HepG2 (cell line): ENCODE data around the gene BAZ1B. TPM values are rescaled to one million over a fixed set of nuclear protein-coding genes. Genes with fewer than 3 reads are reported as not detected.
A peak's percentile ranks its signal among the peaks of the same experiment; 100 is the strongest.

Experiments
- ATAC-seq: fragments of 200-7000 bp; cut with Tn5 transposase; 3 replicates; pipeline ENCODE4 v1.9.1; 2020; ENCODE audit warnings: mild to moderate bottlenecking, moderate library complexity
- BruUV-seq: library from RNA; stranded (reverse); fragments of 400-500 nt; replicated peaks from 2 replicates; lab custom pipeline; 2021; lab: Mats Ljungman, UMichigan
- CTCF ChIA-PET: fragments of 300-600 bp; formaldehyde crosslinking; extraction: SDS; loops from one replicate; lab custom pipeline; 2021; ENCODE audit warnings: low total read pairs, inconsistent platforms, low intra/inter-chr PET ratio; lab: Yijun Ruan, JAX
- POLR2A ChIA-PET: fragments of 350-600 bp; sonication (Branson Sonifier 250); formaldehyde crosslinking; loops from one replicate; lab custom pipeline; 2020; ENCODE audit warnings: antibody characterized with exemption, inconsistent platforms; lab: Yijun Ruan, JAX
- DNase-seq: peaks from one replicate; pipeline ENCODE4 v3.0.0-alpha.2; 2015; ENCODE audit warnings: low spot score
- FAIRE-seq: peaks from 3 replicates; lab custom pipeline; 2011; peaks lifted over from hg19 to GRCh38; lab: Jason Lieb, UNC
- H2AFZ ChIP-seq: one replicate; pipeline ENCODE4 v1.6.1; 2011; ENCODE audit warnings: low read length, inconsistent platforms
- H3K27ac ChIP-seq: fragments of 300-600 bp; 3 replicates; pipeline ENCODE4 v1.8.0; 2011; ENCODE audit warnings: mixed run types, mild to moderate bottlenecking, mixed read lengths, low read length, inconsistent platforms; ENCODE audit not compliant: insufficient read depth; ENCODE audit errors: extremely low read length
- H3K27me3 ChIP-seq, 2 experiments: fragments of 200-600 bp in 1 of 2; 2 replicates in 1 of 2; 3 replicates in 1 of 2; pipeline versions ENCODE4 v1.6.0 to v1.8.0; 2011; ENCODE audit warnings: low read length in 2 of 2, mild to moderate bottlenecking in 2 of 2, moderate library complexity in 2 of 2, inconsistent platforms in 1 of 2; ENCODE audit not compliant: insufficient read depth in 2 of 2, control insufficient read depth in 1 of 2
- H3K36me3 ChIP-seq, 2 experiments: fragments of 200-600 bp in 1 of 2; replicated peaks in 1 of 2; 2 replicates in 1 of 2; 3 replicates in 1 of 2; pipeline versions ENCODE4 v1.5.1 to v1.8.0; 2011; ENCODE audit warnings: low read length in 2 of 2, inconsistent platforms in 1 of 2; ENCODE audit not compliant: insufficient read depth in 2 of 2, control insufficient read depth in 1 of 2
- H3K4me1 ChIP-seq: 2 replicates; pipeline ENCODE4 v1.5.1; 2012; ENCODE audit warnings: low read length, inconsistent platforms; ENCODE audit not compliant: insufficient read depth
- H3K4me2 ChIP-seq: 2 replicates; pipeline ENCODE4 v1.6.0; 2011; ENCODE audit warnings: low read depth, low read length, inconsistent platforms
- H3K4me3 ChIP-seq, 3 experiments: fragments of 200-600 bp in 1 of 3; sonication (generic), shearing (Covaris generic) in 1 of 3; replicated peaks in 1 of 3; 2 replicates each; pipeline ENCODE4 v1.5.1; 2011 to 2016; ENCODE audit warnings: low read length in 3 of 3, inconsistent platforms in 2 of 3, low read depth in 2 of 3, mild to moderate bottlenecking in 2 of 3, control low read depth in 1 of 3, mixed read lengths in 1 of 3; ENCODE audit not compliant: insufficient read depth in 1 of 3
- H3K79me2 ChIP-seq: one replicate; pipeline ENCODE4 v1.6.1; 2011; ENCODE audit warnings: low read length, inconsistent platforms; ENCODE audit not compliant: insufficient read depth
- H3K9ac ChIP-seq: 2 replicates; pipeline ENCODE4 v1.6.0; 2011; ENCODE audit warnings: mild to moderate bottlenecking, low read depth, low read length, inconsistent platforms; ENCODE audit not compliant: insufficient read depth
- H3K9me3 ChIP-seq: 2 replicates; pipeline ENCODE4 v1.5.1; 2012; ENCODE audit warnings: mild to moderate bottlenecking, low read length
- H4K20me1 ChIP-seq: 2 replicates; pipeline ENCODE4 v1.6.0; 2011; ENCODE audit warnings: inconsistent platforms, mild to moderate bottlenecking, low read length, moderate library complexity; ENCODE audit not compliant: insufficient read depth
- CREB1 ChIP-seq, 2 experiments: fragments of 450-650 bp in 1 of 2; IDR thresholded peaks; 2 replicates each; pipeline ENCODE4 v1.6.1; 2016 to 2017; ENCODE audit warnings: control low read depth in 1 of 2, mild to moderate bottlenecking in 1 of 2, missing compliant biosample characterization in 1 of 2, missing genetic modification characterization in 1 of 2
- ELF3 ChIP-seq: IDR thresholded peaks from 2 replicates; pipeline ENCODE4 v1.6.1; 2016; ENCODE audit warnings: missing genetic modification reagents, missing compliant biosample characterization
- ETV5 ChIP-seq: IDR thresholded peaks from 2 replicates; pipeline ENCODE4 v1.6.1; 2018; ENCODE audit warnings: missing biosample characterization, missing genetic modification reagents, inconsistent platforms, borderline replicate concordance
- HNRNPL ChIP-seq: fragments of 200-400 bp; formaldehyde crosslinking; IDR thresholded peaks from 2 replicates; pipeline ENCODE4 v1.6.1; 2017; ENCODE audit warnings: mild to moderate bottlenecking, low read depth, low read length
- IRF2 ChIP-seq: IDR thresholded peaks from 2 replicates; pipeline ENCODE4 v1.6.1; 2018; ENCODE audit warnings: missing genetic modification reagents, missing compliant biosample characterization
- KAT8 ChIP-seq: IDR thresholded peaks from 2 replicates; pipeline ENCODE4 v1.6.1; 2016; ENCODE audit warnings: missing genetic modification reagents, missing compliant biosample characterization
- KMT2A ChIP-seq: sonication (generic); formaldehyde crosslinking; IDR thresholded peaks from 2 replicates; pipeline ENCODE4 v1.4.0; 2020; ENCODE audit warnings: missing genetic modification reagents
- SIN3A ChIP-seq: IDR thresholded peaks from 2 replicates; pipeline ENCODE4 v1.6.1; 2011; ENCODE audit warnings: low read depth, mild to moderate bottlenecking, control low read depth, low read length, borderline replicate concordance
- SOX13 ChIP-seq, 3 experiments: fragments of 450-650 bp in 1 of 3; sonication (generic) in 1 of 3; formaldehyde crosslinking in 1 of 3; IDR thresholded peaks in 2 of 3; conservative IDR thresholded peaks in 1 of 3; 2 replicates each; pipeline versions ENCODE4 v1.5.0 to v1.6.1; 2016 to 2020; ENCODE audit warnings: antibody characterized with exemption in 1 of 3, mild to moderate bottlenecking in 1 of 3, missing compliant biosample characterization in 1 of 3, missing genetic modification reagents in 1 of 3, moderate library complexity in 1 of 3
- TAF1 ChIP-seq: sonication (generic); formaldehyde crosslinking; IDR thresholded peaks from 2 replicates; pipeline ENCODE4 v1.4.0; 2020; ENCODE audit warnings: missing genetic modification reagents
- THAP11 ChIP-seq: IDR thresholded peaks from 2 replicates; pipeline ENCODE4 v1.6.1; 2016; ENCODE audit warnings: missing biosample characterization, missing genetic modification reagents
- ZBTB20 ChIP-seq: sonication (generic); formaldehyde crosslinking; IDR thresholded peaks from 2 replicates; pipeline ENCODE4 v1.8.1; 2023; ENCODE audit warnings: missing genetic modification reagents, low read depth, mild to moderate bottlenecking, borderline replicate concordance
- WGBS: methylation state at CpG from one replicate; pipeline ENCODE4 v1.1.6; 2017; ENCODE audit warnings: low lambda C conversion rate; 5-methylcytosine and 5-hydroxymethylcytosine counted together
- in situ Hi-C: cut with HindIII; loops from 2 replicates; pipeline ENCODE4 v1.10.0; 2017; ENCODE audit warnings: low pct_unique_long_range_greater_than_20kb; ENCODE audit not compliant: extremely low pct_ligation_motif_present
- intact Hi-C: fragments of 100-400 bp; cut with micrococcal nuclease; formaldehyde crosslinking; loops from one replicate; pipeline ENCODE4 v1.10.0; 2022; ENCODE audit not compliant: unreplicated experiment
- polyA plus RNA-seq, 8 experiments: library from polyadenylated mRNA; depleted of rRNA in 3 of 8; stranded (reverse) in 7 of 8; unstranded in 1 of 8; fragments of >200 nt; fragmentation: Illumina TruSeq in 4 of 8; extraction: Trizol in 4 of 8; gene quantifications; 2 replicates each; pipeline versions ENCODE4 v1.2.1 to v1.2.3, GENCODE V29; 2011 to 2016; ENCODE audit warnings: low read depth in 4 of 8, missing spikeins in 1 of 8, mixed read lengths in 1 of 8; ENCODE audit not compliant: insufficient read depth in 1 of 8
- total RNA-seq, 5 experiments: library from RNA; depleted of rRNA; stranded (reverse); fragments of >200 nt; fragmentation: Illumina TruSeq; extraction: Trizol; gene quantifications; 2 replicates each; pipeline ENCODE4 v1.2.3, GENCODE V29; 2016; ENCODE audit warnings: low read depth in 1 of 5
- TF ChIP-seq, protein P1 (sequence below): sonication (generic); formaldehyde crosslinking; IDR thresholded peaks from 2 replicates; pipeline ENCODE4 v1.4.0; 2020; ENCODE audit warnings: missing genetic modification reagents, borderline replicate concordance
- TF ChIP-seq, protein P2 (sequence below): sonication (generic); formaldehyde crosslinking; IDR thresholded peaks from 2 replicates; pipeline ENCODE4 v1.4.0; 2020; ENCODE audit warnings: missing genetic modification reagents

The BAZ1B gene
- total and polyA plus RNA-seq, 2 of the 13 experiments (the other 11 are each of a cell fraction or from before 2014, with no cell fraction given): 18.6 to 69.4 TPM

DNA sequence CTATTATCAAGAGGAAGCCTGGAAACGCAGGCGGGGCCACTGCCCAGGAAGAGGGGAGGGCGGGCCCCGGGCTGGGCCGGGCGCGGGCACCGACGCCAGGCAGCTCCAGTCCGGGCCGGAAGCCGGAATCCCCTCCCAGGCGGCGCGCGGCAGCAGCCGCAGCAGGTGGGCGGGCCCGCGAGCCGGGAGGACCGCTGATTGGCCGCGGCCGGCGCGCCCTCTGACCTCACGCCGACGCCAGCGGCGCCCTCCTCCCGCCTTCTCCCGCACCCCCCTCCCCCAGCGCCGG lies 35.0 kb upstream of the BAZ1B start:
- WGBS: no CpG with 5 or more reads among the region's 36 CpGs
- ChIA-PET POLR2A (interaction anchor here (0.6 to 2.5 kb wide), 6 partner anchors 12 to 159 kb away, joined by 3 to 16 read pairs (median 4); partner anchors contain the start of genes BAZ1B and TBL2), CTCF (no interaction called here)
- peak overlapping the region; percentile 89 for H3K4me2 ChIP-seq
- H2AFZ ChIP-seq: no peak overlapping the region
- peaks cover 5% of the 10 kb centered on the region; the same call in 1 of the 2 replicates for H4K20me1 ChIP-seq
- peak overlapping the region; percentile 86 to 94 (median 90) for H3K4me3 ChIP-seq
- in situ Hi-C loops: no loop called here
- peaks cover 51% of the 10 kb centered on the region for H3K4me1 ChIP-seq
- H3K79me2 ChIP-seq: peaks cover 27% of the 10 kb centered on the region
- H3K36me3 ChIP-seq: peaks cover 0 to 6% of the 10 kb centered on the region in 2 experiments; a peak in 3 of 5 replicates
- peak; percentile 95 for ATAC-seq
- no peaks in the 10 kb centered on the region for H3K9me3 ChIP-seq
- no peak for FAIRE-seq
- H3K9ac ChIP-seq: peak overlapping the region; percentile 94
- H3K27me3 ChIP-seq: no peaks in the 10 kb centered on the region; a peak in 1 of 5 replicates
- peak overlapping the region; percentile 98 for H3K27ac ChIP-seq
- intact Hi-C loops: loop anchor here (5.0 kb wide), 1 partner anchor 35 kb away; the partner anchor contains the start of gene BAZ1B
- DNase-seq: peak; percentile 85
- no TSS peak for BruUV-seq
- TF ChIP-seq, protein P1, sequence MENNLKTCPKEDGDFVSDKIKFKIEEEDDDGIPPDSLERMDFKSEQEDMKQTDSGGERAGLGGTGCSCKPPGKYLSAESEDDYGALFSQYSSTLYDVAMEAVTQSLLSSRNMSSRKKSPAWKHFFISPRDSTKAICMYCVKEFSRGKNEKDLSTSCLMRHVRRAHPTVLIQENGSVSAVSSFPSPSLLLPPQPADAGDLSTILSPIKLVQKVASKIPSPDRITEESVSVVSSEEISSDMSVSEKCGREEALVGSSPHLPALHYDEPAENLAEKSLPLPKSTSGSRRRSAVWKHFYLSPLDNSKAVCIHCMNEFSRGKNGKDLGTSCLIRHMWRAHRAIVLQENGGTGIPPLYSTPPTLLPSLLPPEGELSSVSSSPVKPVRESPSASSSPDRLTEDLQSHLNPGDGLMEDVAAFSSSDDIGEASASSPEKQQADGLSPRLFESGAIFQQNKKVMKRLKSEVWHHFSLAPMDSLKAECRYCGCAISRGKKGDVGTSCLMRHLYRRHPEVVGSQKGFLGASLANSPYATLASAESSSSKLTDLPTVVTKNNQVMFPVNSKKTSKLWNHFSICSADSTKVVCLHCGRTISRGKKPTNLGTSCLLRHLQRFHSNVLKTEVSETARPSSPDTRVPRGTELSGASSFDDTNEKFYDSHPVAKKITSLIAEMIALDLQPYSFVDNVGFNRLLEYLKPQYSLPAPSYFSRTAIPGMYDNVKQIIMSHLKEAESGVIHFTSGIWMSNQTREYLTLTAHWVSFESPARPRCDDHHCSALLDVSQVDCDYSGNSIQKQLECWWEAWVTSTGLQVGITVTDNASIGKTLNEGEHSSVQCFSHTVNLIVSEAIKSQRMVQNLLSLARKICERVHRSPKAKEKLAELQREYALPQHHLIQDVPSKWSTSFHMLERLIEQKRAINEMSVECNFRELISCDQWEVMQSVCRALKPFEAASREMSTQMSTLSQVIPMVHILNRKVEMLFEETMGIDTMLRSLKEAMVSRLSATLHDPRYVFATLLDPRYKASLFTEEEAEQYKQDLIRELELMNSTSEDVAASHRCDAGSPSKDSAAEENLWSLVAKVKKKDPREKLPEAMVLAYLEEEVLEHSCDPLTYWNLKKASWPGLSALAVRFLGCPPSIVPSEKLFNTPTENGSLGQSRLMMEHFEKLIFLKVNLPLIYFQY (CRISPR knock-in tag): peak; percentile 98
- TF ChIP-seq ZBTB20 (CRISPR knock-in tag) (no peak), SOX13 (IDR thresholded peaks at IDR 0.05) (no peak), SOX13 (CRISPR knock-in tag; conservative IDR thresholded peaks at IDR 0.05 in 1 of 2, IDR thresholded peaks at IDR 0.05 in 1 of 2) (0 out of 4 replicates have a peak, but pooled peaks of 1 of the 2 experiments have one; percentile 3), IRF2 (0 out of 2 replicates have a peak, but pooled peaks have one; percentile 18), KAT8 (CRISPR knock-in tag) (peak; percentile 72), SIN3A (0 out of 2 replicates have a peak, but pooled peaks have one; percentile 48), CREB1 (IDR thresholded peaks at IDR 0.05) (0 out of 2 replicates have a peak, but pooled peaks have one; percentile 38), CREB1 (CRISPR knock-in tag; IDR thresholded peaks at IDR 0.05) (no peak), TAF1 (CRISPR knock-in tag) (peak; percentile 43; the same call in 1 of the 2 replicates), ELF3 (peak; percentile 56), ETV5 (peak; percentile 67; the same call in 1 of the 2 replicates), KMT2A (CRISPR knock-in tag) (peak; percentile 76; the same call in 1 of the 2 replicates), HNRNPL (0 out of 2 replicates have a peak, but pooled peaks have one; percentile 30), THAP11 (peak; percentile 66)
- TF ChIP-seq, protein P2, sequence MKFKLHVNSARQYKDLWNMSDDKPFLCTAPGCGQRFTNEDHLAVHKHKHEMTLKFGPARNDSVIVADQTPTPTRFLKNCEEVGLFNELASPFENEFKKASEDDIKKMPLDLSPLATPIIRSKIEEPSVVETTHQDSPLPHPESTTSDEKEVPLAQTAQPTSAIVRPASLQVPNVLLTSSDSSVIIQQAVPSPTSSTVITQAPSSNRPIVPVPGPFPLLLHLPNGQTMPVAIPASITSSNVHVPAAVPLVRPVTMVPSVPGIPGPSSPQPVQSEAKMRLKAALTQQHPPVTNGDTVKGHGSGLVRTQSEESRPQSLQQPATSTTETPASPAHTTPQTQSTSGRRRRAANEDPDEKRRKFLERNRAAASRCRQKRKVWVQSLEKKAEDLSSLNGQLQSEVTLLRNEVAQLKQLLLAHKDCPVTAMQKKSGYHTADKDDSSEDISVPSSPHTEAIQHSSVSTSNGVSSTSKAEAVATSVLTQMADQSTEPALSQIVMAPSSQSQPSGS (CRISPR knock-in tag): 0 out of 2 replicates have a peak, but pooled peaks have one; percentile 2
